Esophagus squamous epithelium (tissue), 4 donors: ENCODE results near the gene SLC25A31.

Experiments used
- CTCF ChIP-seq, 6 experiments: fragments of 450-650 bp in 4 of 6; fragments of 200-600 bp in 2 of 6; sonication (generic) in 2 of 6; IDR thresholded peaks; one replicate each; pipeline ENCODE4 v1.5.1; 2016 to 2019; ENCODE audit warnings: antibody characterized with exemption in 6 of 6, mild to moderate bottlenecking in 4 of 6, moderate library complexity in 4 of 6
- POLR2A ChIP-seq, 4 donors: fragments of 450-650 bp; IDR thresholded peaks; one replicate each; pipeline ENCODE4 v1.6.1; 2017; ENCODE audit warnings: antibody characterized with exemption in 4 of 4, mild to moderate bottlenecking in 4 of 4, moderate library complexity in 3 of 4

GRCh38 chr4:127777487-127777886, 47.3 kb downstream of the SLC25A31 start:
- TF ChIP-seq CTCF (IDR thresholded peaks at IDR 0.05): no peak
- no peak for TF ChIP-seq POLR2A (IDR thresholded peaks at IDR 0.05)
